Activated CD4-positive, alpha-beta memory T cell treated with anti-CD3 and anti-CD28 coated beads, Interleukin-2, amount 10 ng/mL, durations not matched to agents 7 days and 5 days (primary cell): Measurements from ENCODE around the gene ICAM3. TPM values are rescaled to one million over a fixed set of nuclear protein-coding genes. Genes with fewer than 3 reads are reported as not detected.
A peak's percentile ranks its signal among the peaks of the same experiment; 100 is the strongest.

Source experiments
- CTCF ChIA-PET: fragments of 350-600 bp; sonication (Branson Sonifier 250); formaldehyde crosslinking; loops from one replicate; lab custom pipeline; 2021; ENCODE audit warnings: antibody characterized with exemption, inconsistent platforms; lab: Charles Lee
- POLR2A ChIA-PET: fragments of 350-600 bp; sonication (Branson Sonifier 250); formaldehyde crosslinking; loops from one replicate; lab custom pipeline; 2021; ENCODE audit warnings: antibody characterized with exemption; lab: Charles Lee
- DNase-seq: peaks from one replicate; pipeline ENCODE4 v3.0.0-alpha.2; 2020
- H3K27ac Mint-ChIP-seq: one replicate; pipeline ENCODE4 v1.8.0; 2021; ENCODE audit warnings: mild to moderate bottlenecking, mixed read lengths
- H3K27me3 Mint-ChIP-seq: one replicate; pipeline ENCODE4 v1.8.0; 2021; ENCODE audit warnings: mixed read lengths
- H3K36me3 Mint-ChIP-seq: one replicate; pipeline ENCODE4 v1.8.0; 2021; ENCODE audit warnings: low read depth, mixed read lengths
- H3K4me1 Mint-ChIP-seq: one replicate; pipeline ENCODE4 v1.8.0; 2021; ENCODE audit warnings: mixed read lengths
- H3K4me3 Mint-ChIP-seq: one replicate; pipeline ENCODE4 v1.8.0; 2021; ENCODE audit warnings: mild to moderate bottlenecking, mixed read lengths
- H3K9me3 Mint-ChIP-seq: one replicate; pipeline ENCODE4 v1.8.0; 2021; ENCODE audit warnings: mixed read lengths
- total RNA-seq, 2 experiments: library from RNA; stranded (reverse); gene quantifications; one replicate each; pipeline ENCODE4 v1.2.3, GENCODE V29; 2021

ICAM3 gene
- total RNA-seq, 2 experiments from 2014 or later: 223 to 237 TPM

DNA sequence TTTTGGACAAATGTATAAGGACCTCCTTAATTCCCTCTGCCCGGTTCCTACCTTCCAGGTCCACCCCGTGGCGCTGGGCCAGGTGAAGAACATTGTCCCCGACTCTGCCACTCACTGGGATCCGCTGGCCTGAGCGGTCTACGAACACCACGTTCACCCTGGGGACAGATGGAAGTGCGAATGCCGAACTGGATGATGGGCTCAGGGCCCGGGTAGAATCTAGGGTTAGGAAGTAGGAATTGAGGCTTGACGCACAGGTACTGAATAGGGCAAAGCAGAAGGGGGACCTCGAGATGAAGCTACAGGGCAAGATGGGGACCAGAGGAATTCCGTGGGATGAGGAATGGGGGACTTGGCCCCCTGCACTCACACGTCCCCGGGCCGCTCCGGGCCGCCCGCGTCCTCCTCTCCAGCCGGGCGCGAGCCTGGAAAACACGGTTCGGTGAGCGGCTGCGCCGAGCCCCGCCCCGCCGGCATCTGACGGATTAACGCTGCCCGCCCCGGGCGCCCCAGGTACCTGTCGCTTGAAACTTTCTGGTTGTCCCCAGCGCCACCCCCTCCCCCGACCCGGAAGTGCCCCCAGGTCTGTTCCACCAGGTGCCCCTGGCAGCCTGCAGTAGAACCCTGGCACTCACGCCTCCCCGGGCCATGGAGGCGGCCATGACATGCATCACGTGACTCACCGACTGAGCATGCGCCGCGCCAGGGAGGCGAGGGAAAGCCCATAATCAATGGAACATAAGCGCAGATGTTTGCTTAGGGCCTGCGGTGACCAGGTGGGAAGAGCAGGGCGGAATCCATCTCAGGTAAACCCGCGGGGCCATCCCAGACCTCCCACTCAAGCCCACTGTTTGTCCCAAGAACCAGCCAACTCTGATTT lies 23.8 kb downstream of the ICAM3 start, which contains the start of gene FDX2:
Gene FDX2, minus strand, starts transcription at position 681 of the 880 bp plus-strand sequence. Its CDS starts 19 bp downstream, at position 662.
- H3K4me1 Mint-ChIP-seq: peaks cover 18% of the 10 kb centered on the region
- H3K9me3 Mint-ChIP-seq: no peaks in the 10 kb centered on the region
- peak; percentile 89 for DNase-seq
- no peaks in the 10 kb centered on the region for H3K27me3 Mint-ChIP-seq
- peaks cover 26% of the 10 kb centered on the region for H3K36me3 Mint-ChIP-seq
- H3K4me3 Mint-ChIP-seq: peak within 1 kb of the TSS; percentile 83
- CTCF ChIA-PET: interaction anchor here (1.2 to 1.8 kb wide), 3 partner anchors 45 to 73 kb away, joined by 3 to 5 read pairs (median 5); partner anchors contain the start of gene ICAM1
- peak within 1 kb of the TSS; percentile 70 for H3K27ac Mint-ChIP-seq
- POLR2A ChIA-PET: interaction anchor here (0.5 to 1.5 kb wide), 6 partner anchors 10 to 45 kb away, joined by 3 to 4 read pairs (median 3); partner anchors contain the start of genes ICAM1 and ICAM4

DNA sequence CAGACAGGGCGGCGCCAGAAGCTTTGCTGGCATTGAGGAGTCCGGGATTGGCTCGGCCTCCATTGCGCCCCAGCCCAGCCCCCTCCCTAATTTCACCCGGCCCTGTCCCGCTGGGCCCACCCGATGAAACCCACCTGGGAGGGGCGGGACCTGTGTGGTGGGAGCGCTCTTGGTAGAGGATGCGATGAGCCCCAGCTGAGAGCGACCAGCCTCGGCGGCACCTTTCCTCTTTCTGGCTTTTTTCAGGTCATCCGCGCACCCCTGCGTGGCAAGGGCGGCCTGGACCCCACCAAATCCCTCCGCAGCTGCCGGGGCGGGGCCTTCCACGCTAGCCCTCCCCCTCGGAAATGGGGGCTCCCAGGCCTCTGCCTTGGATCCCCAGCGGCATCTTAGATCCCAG lies 30.0 kb downstream of the ICAM3 start, which contains the start of gene ZGLP1:
Gene ZGLP1, minus strand, starts transcription at position 393 of the 400 bp plus-strand sequence.
- POLR2A ChIA-PET: no interaction called here

DNA sequence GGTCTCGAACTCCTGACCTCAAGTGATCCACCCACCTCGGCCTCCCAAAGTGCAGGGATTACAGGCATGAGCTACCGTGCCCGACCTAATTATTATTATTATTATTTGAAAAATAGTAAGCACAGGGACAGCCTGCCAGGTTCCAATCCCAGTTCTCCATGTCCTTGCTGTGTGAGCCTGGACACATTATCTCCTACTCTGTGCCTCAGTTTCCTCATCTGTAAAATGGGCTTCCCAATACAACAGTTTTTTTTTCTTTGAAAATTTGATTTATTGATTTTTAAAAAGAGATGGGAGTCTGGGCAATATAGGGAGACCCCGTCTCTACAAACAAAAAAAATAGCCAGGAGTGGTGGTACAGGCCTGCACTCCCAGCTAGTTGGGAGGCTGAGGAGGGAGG lies 33.1 kb downstream of the ICAM3 start:
- DNase-seq: no peak
- ChIA-PET POLR2A (no interaction called here), CTCF (no interaction called here)
- Mint-ChIP-seq H3K27ac (no peak overlapping the region), H3K27me3 (peaks cover 3% of the 10 kb centered on the region), H3K4me3 (no peak overlapping the region), H3K9me3 (no peaks in the 10 kb centered on the region), H3K36me3 (no peaks in the 10 kb centered on the region), H3K4me1 (peaks cover 5% of the 10 kb centered on the region)

More for the DNA sequence above, 30.0 kb downstream of the ICAM3 start, which contains the start of gene ZGLP1:
- Mint-ChIP-seq H3K9me3 (no peaks in the 10 kb centered on the region), H3K27ac (no peak within 1 kb of the TSS), H3K27me3 (no peaks in the 10 kb centered on the region), H3K36me3 (no peaks in the 10 kb centered on the region), H3K4me3 (no peak within 1 kb of the TSS), H3K4me1 (peaks cover 3% of the 10 kb centered on the region)
- no peak for DNase-seq
- CTCF ChIA-PET: no interaction called here

DNA sequence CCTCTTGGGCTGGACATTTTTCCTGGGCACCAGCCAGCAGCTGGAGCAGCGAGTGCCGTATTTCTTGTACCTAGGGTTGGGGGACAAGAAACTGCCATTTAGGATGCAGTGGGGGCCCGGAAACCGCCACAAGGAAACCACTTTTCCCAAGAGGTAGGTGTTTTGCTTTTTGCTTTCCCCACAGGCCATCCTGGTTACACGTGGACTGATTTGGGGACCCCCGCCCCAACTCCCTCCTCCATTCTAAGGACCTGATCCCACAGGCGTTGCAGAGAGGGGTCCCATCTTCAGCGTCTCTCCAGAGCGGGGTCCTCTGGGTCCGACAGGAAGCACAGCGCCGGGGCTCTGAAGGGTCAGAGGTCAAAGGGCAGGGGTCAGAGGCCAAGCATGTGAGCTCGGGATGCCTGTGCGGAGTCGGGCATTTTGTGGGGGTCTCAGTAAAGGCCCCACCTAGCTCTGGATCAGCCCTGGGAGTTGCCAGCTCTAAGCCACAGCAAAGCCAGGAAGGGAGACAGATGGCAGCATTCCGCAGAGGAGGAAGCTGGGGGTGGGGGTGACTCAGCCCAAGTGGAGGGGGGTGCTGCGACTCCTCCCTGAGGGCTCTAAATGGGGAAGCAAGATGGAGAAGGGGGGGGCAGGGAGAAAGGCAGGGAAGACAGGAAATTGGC lies 34.2 kb downstream of the ICAM3 start:
- Mint-ChIP-seq H3K9me3 (no peaks in the 10 kb centered on the region), H3K27me3 (peaks cover 5% of the 10 kb centered on the region), H3K27ac (no peak overlapping the region), H3K4me3 (no peak overlapping the region), H3K36me3 (no peaks in the 10 kb centered on the region), H3K4me1 (peaks cover 5% of the 10 kb centered on the region)
- CTCF ChIA-PET: interaction anchor here (0.8 kb wide), 1 partner anchor 46 kb away, joined by 4 read pairs; no protein-coding TSS in a partner anchor
- POLR2A ChIA-PET: interaction anchor here (0.9 to 1.6 kb wide), 2 partner anchors 11 to 34 kb away, joined by 3 to 4 read pairs; partner anchors contain the start of genes FDX2 and ICAM1
- no peak for DNase-seq

DNA sequence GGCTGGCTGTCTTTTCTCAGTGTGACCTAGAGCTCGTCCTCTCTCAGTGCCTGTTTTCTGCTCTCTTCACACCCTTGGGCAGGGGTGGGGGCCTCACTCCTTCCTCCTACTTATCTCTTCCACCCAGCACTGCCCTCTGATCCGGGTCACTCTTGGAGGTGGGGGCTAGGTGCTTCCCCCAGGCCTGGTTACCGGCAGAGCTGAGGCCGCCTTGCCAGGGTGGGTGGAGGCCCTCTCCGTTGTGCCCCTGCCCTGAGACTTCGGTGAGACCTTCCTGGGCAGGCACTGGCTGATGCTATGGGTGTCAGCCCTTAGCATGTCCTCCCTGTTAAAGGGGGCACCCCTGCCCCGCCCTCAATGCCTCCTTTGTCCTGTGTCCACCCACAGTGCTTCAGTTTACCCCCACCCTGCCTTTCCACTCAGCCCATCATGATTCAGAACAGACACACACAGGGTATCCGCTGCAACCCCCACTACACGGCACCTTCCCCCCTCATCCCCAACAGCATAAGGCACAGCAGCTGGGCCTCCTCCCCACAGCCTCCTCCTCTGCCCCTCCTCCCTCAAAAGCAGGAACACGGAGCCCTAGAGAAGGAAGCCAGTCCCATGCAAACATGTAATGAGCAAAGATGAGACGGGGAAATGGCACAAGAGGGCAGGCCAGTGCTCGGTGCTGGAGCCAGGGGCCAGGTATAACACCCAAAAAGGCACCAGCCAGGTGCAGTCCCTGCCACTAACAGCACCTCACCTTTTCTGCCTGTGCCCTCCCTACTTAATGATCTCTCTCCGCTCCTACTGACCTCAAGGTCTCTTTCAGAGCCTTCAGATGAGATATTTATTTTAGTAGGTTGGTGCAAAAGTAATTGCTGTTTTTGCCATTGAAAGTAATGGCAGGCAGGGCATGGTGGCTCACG lies 39.6 kb downstream of the ICAM3 start:
- no peak overlapping the region for H3K27ac Mint-ChIP-seq
- peaks cover 16% of the 10 kb centered on the region for H3K4me1 Mint-ChIP-seq
- CTCF ChIA-PET: interaction anchor here (1.0 to 1.6 kb wide), 3 partner anchors 29 to 106 kb away, joined by 3 to 4 read pairs (median 3); partner anchors contain the start of gene ICAM1
- H3K27me3 Mint-ChIP-seq: peaks cover 24% of the 10 kb centered on the region
- no peak overlapping the region for H3K4me3 Mint-ChIP-seq
- POLR2A ChIA-PET: no interaction called here
- H3K36me3 Mint-ChIP-seq: no peaks in the 10 kb centered on the region
- no peak for DNase-seq
- H3K9me3 Mint-ChIP-seq: no peaks in the 10 kb centered on the region

DNA sequence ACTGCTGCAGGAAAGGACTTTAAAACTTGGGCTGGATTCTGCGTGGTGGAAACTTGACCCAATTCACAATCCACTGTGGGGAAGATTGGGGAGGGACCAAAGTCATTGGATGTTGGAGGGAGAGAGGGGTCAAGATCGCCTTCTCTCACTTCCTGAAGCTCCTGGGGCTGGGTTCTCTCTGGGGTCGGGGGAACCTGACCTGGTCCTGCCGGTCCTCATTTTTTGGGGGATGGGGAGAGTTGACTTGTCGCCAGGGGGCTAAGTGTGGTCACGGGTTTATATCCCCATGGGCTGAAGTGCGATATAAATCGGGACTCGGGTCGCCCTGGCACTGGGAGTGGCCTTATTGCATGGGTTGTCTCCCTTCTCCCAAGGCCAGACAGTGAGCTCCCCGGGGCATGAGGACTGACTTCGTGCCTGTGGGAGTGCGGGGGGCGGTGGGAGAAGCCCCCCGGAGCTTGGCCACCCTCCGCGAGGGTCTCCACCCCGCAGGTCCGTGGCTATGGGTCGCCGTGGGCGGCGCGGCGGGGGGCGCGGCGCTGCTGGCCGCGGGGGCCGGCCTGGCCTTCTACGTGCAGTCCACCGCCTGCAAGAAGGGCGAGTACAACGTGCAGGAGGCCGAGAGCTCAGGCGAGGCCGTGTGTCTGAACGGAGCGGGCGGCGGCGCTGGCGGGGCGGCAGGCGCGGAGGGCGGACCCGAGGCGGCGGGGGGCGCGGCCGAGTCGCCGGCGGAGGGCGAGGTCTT lies 43.4 kb downstream of the ICAM3 start:
- peaks cover 55% of the 10 kb centered on the region for H3K27me3 Mint-ChIP-seq
- no peak overlapping the region for H3K27ac Mint-ChIP-seq
- CTCF ChIA-PET: no interaction called here
- DNase-seq: no peak
- no peaks in the 10 kb centered on the region for H3K9me3 Mint-ChIP-seq
- H3K4me1 Mint-ChIP-seq: peaks cover 41% of the 10 kb centered on the region
- peaks cover 9% of the 10 kb centered on the region for H3K36me3 Mint-ChIP-seq
- POLR2A ChIA-PET: interaction anchor here (0.7 to 2.7 kb wide), 4 partner anchors 9 to 136 kb away, joined by 3 to 10 read pairs (median 6); partner anchors contain the start of genes ICAM1 and ICAM4
- peak overlapping the region; percentile 71 for H3K4me3 Mint-ChIP-seq

DNA sequence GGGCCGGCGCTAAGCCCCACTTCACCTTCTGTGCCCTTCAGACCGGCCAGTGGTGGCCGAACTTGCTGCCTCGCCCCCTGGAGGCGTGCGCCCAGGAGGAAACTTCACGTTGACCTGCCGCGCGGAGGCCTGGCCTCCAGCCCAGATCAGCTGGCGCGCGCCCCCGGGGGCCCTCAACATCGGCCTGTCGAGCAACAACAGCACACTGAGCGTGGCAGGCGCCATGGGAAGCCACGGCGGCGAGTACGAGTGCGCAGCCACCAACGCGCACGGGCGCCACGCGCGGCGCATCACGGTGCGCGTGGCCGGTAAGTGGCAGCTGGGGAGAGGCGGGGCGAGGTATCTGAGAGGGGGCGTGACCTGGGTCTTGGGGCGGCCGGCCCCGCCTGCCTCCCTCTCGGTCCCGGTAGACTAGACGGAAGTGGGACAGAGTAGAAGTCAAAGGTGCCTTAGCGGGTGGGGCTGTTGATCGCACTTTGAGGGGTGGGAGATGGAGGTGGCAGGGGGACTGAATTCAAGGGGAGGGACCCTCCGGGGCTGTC lies 44.0 kb downstream of the ICAM3 start:
- ChIA-PET CTCF (no interaction called here), POLR2A (interaction anchor here (0.7 to 2.7 kb wide), 3 partner anchors 8 to 137 kb away, joined by 3 to 10 read pairs (median 8); partner anchors contain the start of genes ICAM1 and ICAM4)
- H3K36me3 Mint-ChIP-seq: peaks cover 9% of the 10 kb centered on the region
- peaks cover 61% of the 10 kb centered on the region for H3K27me3 Mint-ChIP-seq
- H3K4me3 Mint-ChIP-seq: peak overlapping the region; percentile 71
- H3K27ac Mint-ChIP-seq: no peak overlapping the region
- no peaks in the 10 kb centered on the region for H3K9me3 Mint-ChIP-seq
- peaks cover 47% of the 10 kb centered on the region for H3K4me1 Mint-ChIP-seq
- DNase-seq: peak; percentile 78

DNA sequence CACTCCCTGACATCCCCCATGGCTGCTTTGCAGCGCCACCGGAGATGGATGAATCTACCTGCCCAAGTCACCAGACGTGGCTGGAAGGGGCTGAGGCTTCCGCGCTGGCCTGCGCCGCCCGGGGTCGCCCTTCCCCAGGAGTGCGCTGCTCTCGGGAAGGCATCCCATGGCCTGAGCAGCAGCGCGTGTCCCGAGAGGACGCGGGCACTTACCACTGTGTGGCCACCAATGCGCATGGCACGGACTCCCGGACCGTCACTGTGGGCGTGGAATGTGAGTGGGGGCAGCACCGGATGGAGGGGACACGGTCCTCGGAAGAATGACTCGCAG lies 45.1 kb downstream of the ICAM3 start:
- ChIA-PET CTCF (no interaction called here), POLR2A (interaction anchor here (2.1 kb wide), 1 partner anchor 24 kb away, joined by 8 read pairs; the partner anchor contains the start of gene ICAM1)
- Mint-ChIP-seq H3K4me1 (peaks cover 54% of the 10 kb centered on the region), H3K27me3 (peaks cover 65% of the 10 kb centered on the region), H3K36me3 (peaks cover 9% of the 10 kb centered on the region), H3K4me3 (peak overlapping the region; percentile 13), H3K27ac (no peak overlapping the region), H3K9me3 (no peaks in the 10 kb centered on the region)
- no peak for DNase-seq

DNA sequence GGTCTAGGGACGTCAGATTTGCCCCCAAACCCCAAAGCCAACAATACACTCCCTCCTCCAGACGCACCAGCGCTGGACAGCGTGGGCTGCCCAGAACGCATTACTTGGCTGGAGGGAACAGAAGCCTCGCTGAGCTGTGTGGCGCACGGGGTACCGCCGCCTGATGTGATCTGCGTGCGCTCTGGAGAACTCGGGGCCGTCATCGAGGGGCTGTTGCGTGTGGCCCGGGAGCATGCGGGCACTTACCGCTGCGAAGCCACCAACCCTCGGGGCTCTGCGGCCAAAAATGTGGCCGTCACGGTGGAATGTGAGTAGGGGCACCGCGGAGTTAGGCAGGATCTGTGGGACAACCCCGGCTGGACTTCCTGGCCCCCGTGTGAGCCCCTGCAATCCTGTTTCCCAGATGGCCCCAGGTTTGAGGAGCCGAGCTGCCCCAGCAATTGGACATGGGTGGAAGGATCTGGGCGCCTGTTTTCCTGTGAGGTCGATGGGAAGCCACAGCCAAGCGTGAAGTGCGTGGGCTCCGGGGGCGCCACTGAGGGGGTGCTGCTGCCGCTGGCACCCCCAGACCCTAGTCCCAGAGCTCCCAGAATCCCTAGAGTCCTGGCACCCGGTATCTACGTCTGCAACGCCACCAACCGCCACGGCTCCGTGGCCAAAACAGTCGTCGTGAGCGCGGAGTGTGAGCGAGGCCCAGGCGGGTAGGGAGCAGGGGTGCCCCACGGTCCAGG lies 45.6 kb downstream of the ICAM3 start:
- H3K27ac Mint-ChIP-seq: no peak overlapping the region
- CTCF ChIA-PET: no interaction called here
- H3K36me3 Mint-ChIP-seq: peaks cover 9% of the 10 kb centered on the region

DNA sequence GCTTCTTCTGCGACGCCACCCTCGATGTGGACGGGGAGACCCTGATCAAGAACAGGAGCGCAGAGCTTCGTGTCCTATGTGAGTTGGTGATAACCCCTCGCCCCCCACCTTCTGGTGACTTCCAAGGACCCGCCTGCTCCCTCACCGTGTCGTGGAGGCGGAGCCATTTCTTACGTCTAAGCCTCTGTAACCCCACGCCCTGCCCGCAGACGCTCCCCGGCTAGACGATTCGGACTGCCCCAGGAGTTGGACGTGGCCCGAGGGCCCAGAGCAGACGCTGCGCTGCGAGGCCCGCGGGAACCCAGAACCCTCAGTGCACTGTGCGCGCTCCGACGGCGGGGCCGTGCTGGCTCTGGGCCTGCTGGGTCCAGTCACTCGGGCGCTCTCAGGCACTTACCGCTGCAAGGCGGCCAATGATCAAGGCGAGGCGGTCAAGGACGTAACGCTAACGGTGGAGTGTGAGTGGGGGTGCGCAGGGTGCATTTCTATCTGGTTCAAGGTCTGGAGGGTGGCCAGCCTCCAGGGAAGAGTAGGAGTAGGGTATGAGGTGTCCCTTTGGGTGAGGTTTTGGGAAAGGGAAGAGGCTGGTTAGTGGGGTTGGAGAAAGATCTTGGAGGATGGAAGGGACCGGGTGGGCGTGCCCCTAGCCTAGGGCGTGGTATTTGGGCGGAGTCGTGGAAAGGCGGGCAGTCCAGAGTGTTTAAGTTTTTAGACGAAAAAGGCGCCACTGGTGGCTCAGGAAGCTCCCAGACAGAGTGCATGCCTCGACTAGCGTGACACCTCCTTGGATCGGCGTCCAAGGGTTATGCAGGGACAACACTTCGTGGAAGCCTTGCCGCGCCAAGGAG lies 46.4 kb downstream of the ICAM3 start:
- Mint-ChIP-seq H3K9me3 (no peaks in the 10 kb centered on the region), H3K4me3 (peak overlapping the region; percentile 65), H3K27me3 (peaks cover 74% of the 10 kb centered on the region), H3K4me1 (peaks cover 66% of the 10 kb centered on the region), H3K27ac (peak overlapping the region; percentile 23), H3K36me3 (peaks cover 9% of the 10 kb centered on the region)
- POLR2A ChIA-PET: interaction anchor here (1.2 to 8.9 kb wide), 2 partner anchors 22 to 88 kb away, joined by 4 to 105 read pairs; partner anchors contain the start of genes ICAM1 and TYK2
- no peak for DNase-seq
- CTCF ChIA-PET: interaction anchor here (1.4 to 2.4 kb wide), 2 partner anchors 24 to 34 kb away, joined by 4 to 8 read pairs; no protein-coding TSS in a partner anchor

More for the DNA sequence above, 45.6 kb downstream of the ICAM3 start:
- peaks cover 70% of the 10 kb centered on the region for H3K27me3 Mint-ChIP-seq
- H3K4me1 Mint-ChIP-seq: peaks cover 59% of the 10 kb centered on the region
- H3K4me3 Mint-ChIP-seq: no peak overlapping the region
- H3K9me3 Mint-ChIP-seq: no peaks in the 10 kb centered on the region
- POLR2A ChIA-PET: no interaction called here
- no peak for DNase-seq
